Thymus (tissue), 11 donors: Measurements from ENCODE around the gene PFKM. TPM values are rescaled to one million over a fixed set of nuclear protein-coding genes. Genes with fewer than 3 reads are reported as not detected.

Experiments used
- DNase-seq, 9 donors: peaks; one replicate each; pipeline ENCODE4 v3.0.0-alpha.2; 2013; ENCODE audit warnings: low spot score in 9 of 9, low read depth in 6 of 9, missing footprints in 1 of 9
- H3K27ac ChIP-seq, 2 donors: one replicate each; pipeline ENCODE4 v1.5.1; 2013; ENCODE audit warnings: control low read depth in 1 of 2, low read depth in 1 of 2, low read length in 1 of 2, mild to moderate bottlenecking in 1 of 2, moderate library complexity in 1 of 2
- H3K27me3 ChIP-seq, 2 donors: one replicate each; pipeline ENCODE4 v1.5.1; 2013; ENCODE audit warnings: low read length in 1 of 2; ENCODE audit not compliant: control insufficient read depth in 2 of 2, insufficient read depth in 1 of 2
- H3K36me3 ChIP-seq, 2 donors: one replicate each; pipeline ENCODE4 v1.5.1; 2013; ENCODE audit warnings: low read length in 1 of 2, mild to moderate bottlenecking in 1 of 2, moderate library complexity in 1 of 2; ENCODE audit not compliant: control insufficient read depth in 2 of 2, insufficient read depth in 2 of 2
- H3K4me1 ChIP-seq, 2 donors: one replicate each; pipeline ENCODE4 v1.5.1; 2013; ENCODE audit warnings: low read length in 2 of 2; ENCODE audit not compliant: control insufficient read depth in 2 of 2, insufficient read depth in 2 of 2
- H3K4me3 ChIP-seq, 2 donors: one replicate each; pipeline ENCODE4 v1.5.1; 2013; ENCODE audit warnings: low read length in 2 of 2, control low read depth in 1 of 2, mild to moderate bottlenecking in 1 of 2
- H3K9me3 ChIP-seq, 2 donors: one replicate each; pipeline ENCODE4 v1.5.1; 2013; ENCODE audit warnings: low read length in 1 of 2, mild to moderate bottlenecking in 1 of 2; ENCODE audit not compliant: control insufficient read depth in 2 of 2, insufficient read depth in 1 of 2
- WGBS: extraction: QIAGEN DNeasy Blood & Tissue Kit; methylation state at CpG from one replicate; pipeline ENCODE4 v1.1.7; 2013; 5-methylcytosine and 5-hydroxymethylcytosine counted together
- polyA plus RNA-seq: library from polyadenylated mRNA; stranded (reverse); fragments of 200-250 nt; gene quantifications from one replicate; pipeline ENCODE4 v1.2.3, GENCODE V29; 2013
- total RNA-seq: library from RNA; stranded (reverse); fragments of 120-200 nt; gene quantifications from one replicate; pipeline ENCODE4 v1.2.4, GENCODE V29; 2013
- donor health status: healthy.

Gene PFKM
- total and polyA plus RNA-seq, 2 donors: 12.8 to 16.1 TPM

GRCh38 chr12:48176417-48176751, 57.2 kb downstream of the PFKM start:
- Histone ChIP-seq H3K27me3 (peaks cover 5 to 33% of the 10 kb centered on the region in 2 donors), H3K27ac (no peak overlapping the region), H3K9me3 (no peaks in the 10 kb centered on the region), H3K4me1 (no peaks in the 10 kb centered on the region), H3K36me3 (no peaks in the 10 kb centered on the region), H3K4me3 (no peak overlapping the region)
- DNase-seq: no peak

GRCh38 chr12:48177982-48178381, 58.8 kb downstream of the PFKM start:
- Histone ChIP-seq H3K4me3 (no peak overlapping the region), H3K9me3 (no peaks in the 10 kb centered on the region), H3K36me3 (no peaks in the 10 kb centered on the region), H3K4me1 (peaks cover 5 to 6% of the 10 kb centered on the region in 2 donors), H3K27ac (no peak overlapping the region), H3K27me3 (peaks cover 14 to 48% of the 10 kb centered on the region in 2 donors)
- WGBS: 90% methylated on average over 4 of the region's 4 CpGs
- no peak for DNase-seq

GRCh38 chr12:48179466-48179865, 60.3 kb downstream of the PFKM start:
- 97% methylated on average over 1 of the region's 1 CpG for WGBS

GRCh38 chr12:48180424-48180823, 61.3 kb downstream of the PFKM start:
- Histone ChIP-seq H3K27me3 (peaks cover 34 to 71% of the 10 kb centered on the region in 2 donors), H3K9me3 (peaks cover 0 to 8% of the 10 kb centered on the region in 2 donors), H3K4me1 (peaks cover 5 to 20% of the 10 kb centered on the region in 2 donors), H3K4me3 (no peak overlapping the region), H3K27ac (no peak overlapping the region), H3K36me3 (no peaks in the 10 kb centered on the region)
- no peak for DNase-seq
- WGBS: 95% methylated on average over 1 of the region's 1 CpG

More at GRCh38 chr12:48179466-48179865, 60.3 kb downstream of the PFKM start:
- H3K27ac ChIP-seq: no peak overlapping the region
- peaks cover 24 to 63% of the 10 kb centered on the region in 2 donors for H3K27me3 ChIP-seq
- peaks cover 0 to 5% of the 10 kb centered on the region in 2 donors for H3K9me3 ChIP-seq
- peaks cover 5 to 17% of the 10 kb centered on the region in 2 donors for H3K4me1 ChIP-seq
- DNase-seq: no peak
- H3K36me3 ChIP-seq: no peaks in the 10 kb centered on the region
- H3K4me3 ChIP-seq: no peak overlapping the region

- no peak for DNase-seq
- H3K4me1 ChIP-seq: peaks cover 5 to 20% of the 10 kb centered on the region in 2 donors
- WGBS: 94% methylated on average over 2 of the region's 2 CpGs
- H3K27me3 ChIP-seq: peaks cover 37 to 76% of the 10 kb centered on the region in 2 donors
- H3K27ac ChIP-seq: no peak overlapping the region
- peaks cover 0 to 8% of the 10 kb centered on the region in 2 donors for H3K9me3 ChIP-seq
- H3K4me3 ChIP-seq: no peak overlapping the region
- H3K36me3 ChIP-seq: no peaks in the 10 kb centered on the region
Observed at GRCh38 chr12:48180857-48181495, 61.8 kb downstream of the PFKM start.

- Histone ChIP-seq H3K27ac (no peak overlapping the region), H3K4me1 (peaks cover 5 to 20% of the 10 kb centered on the region in 2 donors), H3K4me3 (peak overlapping the region; percentile 62 to 75), H3K9me3 (peaks cover 0 to 8% of the 10 kb centered on the region in 2 donors), H3K27me3 (peaks cover 46 to 85% of the 10 kb centered on the region in 2 donors), H3K36me3 (no peaks in the 10 kb centered on the region)
- no peak for DNase-seq
- WGBS: 5% methylated on average over 7 of the region's 7 CpGs
Observed at GRCh38 chr12:48182631-48183030, 63.5 kb downstream of the PFKM start.

GRCh38 chr12:48183091-48183875, 64.1 kb downstream of the PFKM start, which contains the start of gene CCDC184:
Gene CCDC184 (plus strand): TSS chr12:48183644. CDS start chr12:48184123, 479 bp downstream.
- Histone ChIP-seq H3K27me3 (peaks cover 44 to 87% of the 10 kb centered on the region in 2 donors), H3K36me3 (no peaks in the 10 kb centered on the region), H3K9me3 (peaks cover 0 to 8% of the 10 kb centered on the region in 2 donors), H3K4me1 (peaks cover 5 to 20% of the 10 kb centered on the region in 2 donors), H3K27ac (no peak within 1 kb of the TSS), H3K4me3 (peak within 1 kb of the TSS; percentile 62 to 75)
- DNase-seq: peak in 8 of 9 donors; percentile 54 to 89 (median 76)
- WGBS: under 1% methylated on average over 61 of the region's 61 CpGs

GRCh38 chr12:48183876-48184548, 64.8 kb downstream of the PFKM start:
- peaks cover 5 to 20% of the 10 kb centered on the region in 2 donors for H3K4me1 ChIP-seq
- H3K9me3 ChIP-seq: peaks cover 0 to 8% of the 10 kb centered on the region in 2 donors
- H3K36me3 ChIP-seq: no peaks in the 10 kb centered on the region
- DNase-seq: no peak
- no peak overlapping the region for H3K27ac ChIP-seq
- H3K27me3 ChIP-seq: peaks cover 44 to 87% of the 10 kb centered on the region in 2 donors
- peak overlapping the region; percentile 62 to 75 for H3K4me3 ChIP-seq
- WGBS: 6% methylated on average over 61 of the region's 61 CpGs

- Histone ChIP-seq H3K9me3 (peaks cover 0 to 8% of the 10 kb centered on the region in 2 donors), H3K4me3 (no peak overlapping the region), H3K27me3 (peaks cover 44 to 82% of the 10 kb centered on the region in 2 donors), H3K27ac (no peak overlapping the region), H3K36me3 (no peaks in the 10 kb centered on the region), H3K4me1 (peaks cover 5 to 20% of the 10 kb centered on the region in 2 donors)
- 16% methylated on average over 20 of the region's 20 CpGs for WGBS
- no peak for DNase-seq
Observed at GRCh38 chr12:48184549-48184922, 65.4 kb downstream of the PFKM start.
